AG04450 (cell line): ENCODE data around the gene STK40. TPM values are rescaled to one million over a fixed set of nuclear protein-coding genes. Genes with fewer than 3 reads are reported as not detected.

Experiments
- CTCF ChIA-PET: fragments of 300-600, 350-600 bp; formaldehyde crosslinking; extraction: SDS; loops from one replicate; lab custom pipeline; 2022; ENCODE audit warnings: antibody characterized with exemption, inconsistent platforms; lab: Charles Lee
- POLR2A ChIA-PET: fragments of 350-600 bp; formaldehyde crosslinking; extraction: SDS; loops from one replicate; lab custom pipeline; 2021; ENCODE audit warnings: antibody characterized with exemption, inconsistent platforms; lab: Yijun Ruan, JAX
- DNase-seq: peaks from one replicate; pipeline ENCODE4 v3.0.0-alpha.2; 2011; ENCODE audit warnings: low read depth, low spot score
- H3K27ac ChIP-seq: one replicate; pipeline ENCODE4 v1.5.1; 2012; ENCODE audit warnings: low read depth, low read length, control low read depth
- H3K27me3 ChIP-seq: one replicate; pipeline ENCODE4 v1.6.0; 2012; ENCODE audit warnings: low read length; ENCODE audit not compliant: control insufficient read depth, insufficient read depth
- H3K4me3 ChIP-seq: 2 replicates; pipeline ENCODE4 v1.5.1; 2011; ENCODE audit warnings: mild to moderate bottlenecking, low read depth, low read length, control low read depth
- H3K9me3 ChIP-seq: 2 replicates; pipeline ENCODE4 v1.5.1; 2012; ENCODE audit warnings: low read length; ENCODE audit not compliant: control insufficient read depth, insufficient read depth
- polyA plus RNA-seq: library from polyadenylated mRNA; depleted of rRNA; stranded (reverse); fragments of >200 nt; gene quantifications from 2 replicates; pipeline ENCODE4 v1.2.3, GENCODE V29; 2011
- TF ChIP-seq, protein P1 (sequence below): IDR thresholded peaks from 2 replicates; pipeline ENCODE4 v1.5.1; 2011; ENCODE audit warnings: low read depth, low read length, control low read depth, inconsistent platforms

STK40 gene
- polyA plus RNA-seq, 1 experiment = 26.4 TPM

DNA sequence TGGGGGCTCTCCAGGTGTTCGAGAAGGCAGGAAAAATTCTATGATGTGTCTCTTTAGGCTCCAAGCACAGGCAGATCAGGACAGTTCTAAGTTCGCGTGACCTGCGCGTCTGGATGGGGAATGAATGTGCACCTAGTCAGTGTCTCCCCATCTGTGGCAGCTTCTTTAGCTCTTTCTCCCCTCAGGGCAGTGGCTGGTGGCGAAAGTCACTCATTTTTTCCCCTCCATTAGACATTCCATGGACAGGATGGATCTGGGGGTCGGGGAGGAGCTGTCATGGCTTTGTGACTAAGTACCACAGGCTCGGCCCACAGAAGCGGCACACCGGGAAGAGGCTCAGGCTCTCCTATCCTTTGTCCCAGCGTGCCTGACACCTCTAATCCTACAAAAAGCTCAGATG, 31.2 kb downstream of the STK40 start:
- CTCF ChIA-PET = interaction anchor here (0.7 to 6.4 kb wide), 3 partner anchors 12 to 69 kb away, joined by 3 to 53 read pairs (median 4); no protein-coding TSS in a partner anchor
- Histone ChIP-seq H3K27me3 (no peaks in the 10 kb centered on the region), H3K9me3 (no peaks in the 10 kb centered on the region), H3K4me3 (no peak overlapping the region), H3K27ac (no peak overlapping the region)
- TF ChIP-seq, protein P1, sequence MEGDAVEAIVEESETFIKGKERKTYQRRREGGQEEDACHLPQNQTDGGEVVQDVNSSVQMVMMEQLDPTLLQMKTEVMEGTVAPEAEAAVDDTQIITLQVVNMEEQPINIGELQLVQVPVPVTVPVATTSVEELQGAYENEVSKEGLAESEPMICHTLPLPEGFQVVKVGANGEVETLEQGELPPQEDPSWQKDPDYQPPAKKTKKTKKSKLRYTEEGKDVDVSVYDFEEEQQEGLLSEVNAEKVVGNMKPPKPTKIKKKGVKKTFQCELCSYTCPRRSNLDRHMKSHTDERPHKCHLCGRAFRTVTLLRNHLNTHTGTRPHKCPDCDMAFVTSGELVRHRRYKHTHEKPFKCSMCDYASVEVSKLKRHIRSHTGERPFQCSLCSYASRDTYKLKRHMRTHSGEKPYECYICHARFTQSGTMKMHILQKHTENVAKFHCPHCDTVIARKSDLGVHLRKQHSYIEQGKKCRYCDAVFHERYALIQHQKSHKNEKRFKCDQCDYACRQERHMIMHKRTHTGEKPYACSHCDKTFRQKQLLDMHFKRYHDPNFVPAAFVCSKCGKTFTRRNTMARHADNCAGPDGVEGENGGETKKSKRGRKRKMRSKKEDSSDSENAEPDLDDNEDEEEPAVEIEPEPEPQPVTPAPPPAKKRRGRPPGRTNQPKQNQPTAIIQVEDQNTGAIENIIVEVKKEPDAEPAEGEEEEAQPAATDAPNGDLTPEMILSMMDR = no peak
- DNase-seq = no peak
- POLR2A ChIA-PET = no interaction called here

DNA sequence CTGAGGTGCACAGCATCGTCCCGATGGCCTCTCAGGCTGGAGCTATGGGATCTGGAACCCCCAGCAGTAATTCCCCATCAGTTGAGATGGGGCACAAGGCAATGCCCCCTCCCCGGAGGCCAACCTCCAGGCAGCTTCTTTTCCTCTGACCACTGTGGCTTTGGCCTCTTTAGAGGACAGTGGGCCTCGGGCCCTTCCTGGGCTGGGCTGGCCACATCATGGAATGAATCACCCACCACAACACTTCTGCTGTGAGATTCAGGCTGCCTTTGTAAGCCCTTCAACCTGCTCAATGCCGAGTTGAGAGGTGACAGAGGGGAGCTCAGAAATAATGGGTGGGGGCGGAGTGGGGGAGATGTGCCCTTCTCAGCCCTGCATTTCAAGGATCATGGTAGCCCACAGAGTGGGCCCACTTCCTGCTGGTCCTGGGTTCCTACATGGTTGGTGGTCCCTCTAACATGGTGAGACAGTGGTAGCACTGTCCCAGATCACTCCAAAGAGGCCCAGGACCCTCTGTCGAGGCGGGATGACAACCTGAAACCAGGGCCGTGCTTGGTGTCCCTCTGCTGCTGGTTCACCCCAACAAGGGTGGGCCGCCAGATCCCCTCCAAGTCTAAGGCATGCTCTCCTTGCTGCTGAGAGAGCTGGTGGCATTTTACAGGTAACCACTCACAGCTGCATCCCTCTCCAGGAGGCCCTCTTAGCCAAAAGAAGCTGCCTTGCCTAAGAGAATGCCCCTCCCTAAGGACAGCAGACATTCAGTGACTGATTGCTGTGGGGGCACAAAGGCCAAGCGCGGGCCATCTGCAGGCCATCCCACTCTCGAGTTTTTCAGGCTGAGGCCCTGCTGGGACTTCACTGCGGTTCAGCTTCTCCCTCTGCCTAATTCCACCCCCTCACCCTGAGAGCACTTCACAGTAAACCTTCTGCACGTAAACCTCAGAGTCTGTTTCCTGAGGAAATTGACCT, 32.5 kb downstream of the STK40 start:
- H3K9me3 ChIP-seq = no peaks in the 10 kb centered on the region
- H3K27me3 ChIP-seq = no peaks in the 10 kb centered on the region
- no peak overlapping the region for H3K4me3 ChIP-seq
- peak overlapping the region; percentile 98 for H3K27ac ChIP-seq
- ChIA-PET POLR2A (interaction anchor here (0.7 to 3.9 kb wide), 3 partner anchors 10 to 43 kb away, joined by 3 to 21 read pairs (median 5); partner anchors contain the start of gene STK40), CTCF (interaction anchor here (1.2 to 6.4 kb wide), 2 partner anchors 8 to 15 kb away, joined by 4 to 53 read pairs; no protein-coding TSS in a partner anchor)
- TF ChIP-seq, protein P1 = 0 out of 2 replicates have a peak, but pooled peaks have one; percentile 12
- no peak for DNase-seq

DNA sequence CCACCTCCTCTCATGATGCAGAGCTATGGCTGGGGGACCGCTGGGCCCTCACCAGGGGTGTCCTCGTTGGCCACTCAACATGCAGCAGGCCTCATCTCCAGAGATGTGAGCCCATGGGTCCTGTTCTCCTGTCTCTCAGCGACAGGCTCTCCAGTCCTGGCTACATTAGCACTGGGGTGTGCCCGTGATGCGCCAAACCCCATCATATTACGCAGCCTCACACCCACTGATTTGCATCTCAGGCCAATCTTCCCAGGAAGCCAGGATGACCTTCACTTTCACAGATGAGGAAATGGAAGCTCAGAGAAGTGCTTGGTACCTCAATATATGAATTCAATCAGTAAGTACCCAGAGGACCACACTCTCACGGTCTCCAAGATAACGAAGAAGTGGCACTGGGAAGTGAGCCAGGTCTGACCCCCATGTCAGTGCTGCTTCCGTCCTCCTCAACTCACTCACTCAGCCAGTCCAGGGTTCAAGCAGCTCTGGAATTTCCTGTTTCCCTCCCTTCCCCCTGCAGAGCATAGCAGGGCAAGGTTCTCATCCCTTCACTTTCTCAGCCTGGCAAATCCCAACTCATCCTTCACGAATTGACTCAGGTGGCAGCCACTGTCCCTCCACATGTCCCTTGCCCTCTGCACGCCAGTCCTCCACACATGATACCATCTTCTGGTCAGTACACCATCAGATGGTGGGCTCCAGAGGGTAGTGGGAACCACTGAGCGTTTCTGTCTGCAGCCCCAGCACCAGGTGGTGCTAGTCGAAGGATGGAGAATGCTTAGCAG, 33.4 kb downstream of the STK40 start:
- CTCF ChIA-PET = interaction anchor here (1.2 to 6.4 kb wide), 2 partner anchors 9 to 15 kb away, joined by 4 to 53 read pairs; no protein-coding TSS in a partner anchor
- POLR2A ChIA-PET = interaction anchor here (0.7 to 3.9 kb wide), 8 partner anchors 9 to 67 kb away, joined by 3 to 21 read pairs (median 5); partner anchors contain the start of genes EVA1B and STK40
- no peak for DNase-seq

DNA sequence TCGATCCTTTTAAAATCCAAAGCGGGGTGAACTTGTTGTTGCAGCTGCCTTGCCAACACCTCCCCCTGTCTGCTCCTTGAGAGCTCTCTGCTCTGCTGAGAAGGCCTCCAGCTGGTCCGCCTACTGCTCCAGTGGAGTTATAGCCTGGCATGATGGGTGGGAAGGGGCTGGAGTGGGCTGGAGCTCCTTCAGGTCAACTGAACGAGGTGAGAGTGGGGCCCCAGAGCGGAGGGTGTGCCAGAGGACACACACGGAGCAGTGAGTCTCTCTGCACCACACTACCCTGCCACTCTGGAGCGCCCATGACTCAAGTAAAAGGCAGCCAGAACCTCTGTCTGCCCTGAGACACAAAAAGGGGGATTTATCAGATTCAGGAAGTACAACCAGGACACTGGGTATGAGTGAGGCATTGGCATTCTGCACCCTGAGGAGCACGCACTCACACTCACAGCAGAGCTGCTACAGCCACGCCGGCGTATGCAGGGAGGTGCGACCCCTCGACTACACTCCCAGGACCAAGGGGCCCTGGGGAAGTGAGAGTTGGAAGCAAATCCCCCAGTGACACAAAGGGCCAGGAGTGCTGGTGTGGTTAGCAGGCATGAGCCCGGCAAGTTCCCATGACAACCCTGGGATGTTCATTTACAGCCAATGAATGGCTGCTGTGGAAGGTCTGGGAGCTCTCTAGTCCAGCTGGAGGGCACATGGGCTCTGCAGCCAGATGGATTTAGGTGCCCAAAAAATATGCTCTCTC, 34.3 kb downstream of the STK40 start:
- ChIA-PET POLR2A (interaction anchor here (0.7 to 3.9 kb wide), 9 partner anchors 9 to 68 kb away, joined by 3 to 21 read pairs (median 4); partner anchors contain the start of genes EVA1B and STK40), CTCF (interaction anchor here (0.8 to 6.4 kb wide), 5 partner anchors 9 to 28 kb away, joined by 3 to 53 read pairs (median 4); partner anchors contain the start of gene EVA1B)
- no peak for DNase-seq
- TF ChIP-seq, protein P1 = peak; percentile 30
- Histone ChIP-seq H3K27ac (peak overlapping the region; percentile 98), H3K4me3 (0 out of 2 replicates have a peak overlapping the region, but pooled peaks have one; percentile 10), H3K9me3 (no peaks in the 10 kb centered on the region), H3K27me3 (no peaks in the 10 kb centered on the region)

More for the DNA sequence above, 33.4 kb downstream of the STK40 start:
- H3K9me3 ChIP-seq = no peaks in the 10 kb centered on the region
- H3K4me3 ChIP-seq = no peak overlapping the region
- H3K27me3 ChIP-seq = no peaks in the 10 kb centered on the region
- H3K27ac ChIP-seq = peak overlapping the region; percentile 98
- TF ChIP-seq, protein P1 = no peak; the same call in 1 of the 2 replicates
